ENCODE data around the gene MICAL2.

The MICAL2 gene

GRCh38 chr11:12099132-12099873, 11.1 kb upstream of the MICAL2 start:
- no peak for DNase-seq

GRCh38 chr11:12100429-12100828, 10.0 kb upstream of the MICAL2 start:
- DNase-seq = no peak

GRCh38 chr11:12100841-12101242, 9.5 kb upstream of the MICAL2 start:
- no peak for DNase-seq

GRCh38 chr11:12101318-12101717, 9.1 kb upstream of the MICAL2 start:
- no peak for DNase-seq

- DNase-seq = no peak
Observed at GRCh38 chr11:12102588-12103410, 7.6 kb upstream of the MICAL2 start.

GRCh38 chr11:12103411-12104225, 6.8 kb upstream of the MICAL2 start:
- no peak for DNase-seq

GRCh38 chr11:12105471-12105870, 4.9 kb upstream of the MICAL2 start:
- DNase-seq = no peak

GRCh38 chr11:12106101-12106500, 4.3 kb upstream of the MICAL2 start:
- DNase-seq = no peak

GRCh38 chr11:12106501-12106900, 3.9 kb upstream of the MICAL2 start:
- DNase-seq = no peak

- no peak for DNase-seq
Observed at GRCh38 chr11:12108875-12109453, 1.4 kb upstream of the MICAL2 start.

GRCh38 chr11:12109591-12110196, 696 bp upstream of the MICAL2 start:
- DNase-seq = no peak

GRCh38 chr11:12110714-12111548, 541 bp downstream of the MICAL2 start:
- DNase-seq = peak; percentile 10

GRCh38 chr11:12111549-12112520, 1.4 kb downstream of the MICAL2 start:
- DNase-seq = no peak

GRCh38 chr11:12112750-12113149, 2.4 kb downstream of the MICAL2 start:
- DNase-seq = no peak

GRCh38 chr11:12113294-12113693, 2.9 kb downstream of the MICAL2 start:
- DNase-seq = no peak

GRCh38 chr11:12114193-12115033, 4.0 kb downstream of the MICAL2 start:
- no peak for DNase-seq

- DNase-seq = no peak
Observed at GRCh38 chr11:12116425-12117032, 6.1 kb downstream of the MICAL2 start.

- no peak for DNase-seq
Observed at GRCh38 chr11:12117200-12117599, 6.8 kb downstream of the MICAL2 start.

- DNase-seq = no peak
Observed at GRCh38 chr11:12117611-12118010, 7.2 kb downstream of the MICAL2 start.

Data from effector CD4-positive, alpha-beta T cell (primary cell).